DOHH2 (cell line): ENCODE measurements around the gene PRKAR2B.

Source experiments
- H3F3A ChIP-seq: fragments of 200-600 bp; sonication (generic), shearing (Covaris generic); 2 replicates; pipeline ENCODE4 v1.6.0; 2016; ENCODE audit warnings: antibody characterized with exemption, mild to moderate bottlenecking; ENCODE audit not compliant: control insufficient read depth, insufficient read depth
- H3K27ac ChIP-seq: fragments of 200-600 bp; sonication (generic); 2 replicates; pipeline ENCODE4 v1.5.1; 2014; ENCODE audit warnings: low read depth, mild to moderate bottlenecking, low read length, moderate library complexity
- H3K27me3 ChIP-seq: fragments of 200-600 bp; sonication (generic); 2 replicates; pipeline ENCODE4 v1.6.1; 2014; ENCODE audit warnings: mild to moderate bottlenecking, low read length, mixed read lengths; ENCODE audit not compliant: control insufficient read depth
- H3K36me3 ChIP-seq: fragments of 200-600 bp; sonication (generic); 2 replicates; pipeline ENCODE4 v1.6.1; 2014; ENCODE audit warnings: mild to moderate bottlenecking, low read length, moderate library complexity, mixed read lengths; ENCODE audit not compliant: control insufficient read depth
- H3K4me1 ChIP-seq: fragments of 200-600 bp; sonication (generic); 2 replicates; pipeline ENCODE4 v1.6.1; 2014; ENCODE audit warnings: mild to moderate bottlenecking, low read length, mixed read lengths; ENCODE audit not compliant: control insufficient read depth
- H3K4me2 ChIP-seq: fragments of 200-600 bp; sonication (generic); 2 replicates; pipeline ENCODE4 v1.6.0; 2014; ENCODE audit warnings: mild to moderate bottlenecking, low read length, moderate library complexity
- H3K4me3 ChIP-seq: fragments of 200-600 bp; sonication (generic); 2 replicates; pipeline ENCODE4 v1.5.1; 2014; ENCODE audit warnings: mild to moderate bottlenecking, low read length, mixed read lengths
- H3K79me2 ChIP-seq: fragments of 200-600 bp; sonication (generic); 2 replicates; pipeline ENCODE4 v1.6.1; 2014; ENCODE audit warnings: mild to moderate bottlenecking, low read length, mixed read lengths; ENCODE audit not compliant: control insufficient read depth
- H3K9me2 ChIP-seq: fragments of 200-600 bp; sonication (generic); replicated peaks from 2 replicates; pipeline ENCODE4 v1.6.1; 2014; ENCODE audit warnings: mild to moderate bottlenecking, low read length, mixed read lengths; ENCODE audit not compliant: control insufficient read depth
- H3K9me3 ChIP-seq: fragments of 200-600 bp; sonication (generic); 2 replicates; pipeline ENCODE4 v1.6.1; 2014; ENCODE audit warnings: antibody characterized with exemption, low read length, mixed read lengths; ENCODE audit not compliant: control insufficient read depth, insufficient read depth
- H4K20me1 ChIP-seq: fragments of 200-600 bp; sonication (generic); 2 replicates; pipeline ENCODE4 v1.6.0; 2014; ENCODE audit warnings: low read depth, mild to moderate bottlenecking, antibody characterized with exemption, low read length, moderate library complexity; ENCODE audit not compliant: control insufficient read depth, insufficient read depth
- EZH2phosphoT487 ChIP-seq: fragments of 200-600 bp; sonication (generic); IDR thresholded peaks from 2 replicates; pipeline ENCODE4 v1.6.1; 2017; ENCODE audit warnings: borderline replicate concordance, mild to moderate bottlenecking, antibody characterized with exemption, low read length, moderate library complexity, mixed read lengths
- TF ChIP-seq, protein P1 (sequence below): fragments of 200-600 bp; sonication (generic); IDR thresholded peaks from one replicate; pipeline ENCODE4 v1.5.1; 2014; ENCODE audit warnings: antibody characterized with exemption, mild to moderate bottlenecking, low read depth, low read length; ENCODE audit not compliant: poor library complexity, severe bottlenecking

The PRKAR2B gene

DNA sequence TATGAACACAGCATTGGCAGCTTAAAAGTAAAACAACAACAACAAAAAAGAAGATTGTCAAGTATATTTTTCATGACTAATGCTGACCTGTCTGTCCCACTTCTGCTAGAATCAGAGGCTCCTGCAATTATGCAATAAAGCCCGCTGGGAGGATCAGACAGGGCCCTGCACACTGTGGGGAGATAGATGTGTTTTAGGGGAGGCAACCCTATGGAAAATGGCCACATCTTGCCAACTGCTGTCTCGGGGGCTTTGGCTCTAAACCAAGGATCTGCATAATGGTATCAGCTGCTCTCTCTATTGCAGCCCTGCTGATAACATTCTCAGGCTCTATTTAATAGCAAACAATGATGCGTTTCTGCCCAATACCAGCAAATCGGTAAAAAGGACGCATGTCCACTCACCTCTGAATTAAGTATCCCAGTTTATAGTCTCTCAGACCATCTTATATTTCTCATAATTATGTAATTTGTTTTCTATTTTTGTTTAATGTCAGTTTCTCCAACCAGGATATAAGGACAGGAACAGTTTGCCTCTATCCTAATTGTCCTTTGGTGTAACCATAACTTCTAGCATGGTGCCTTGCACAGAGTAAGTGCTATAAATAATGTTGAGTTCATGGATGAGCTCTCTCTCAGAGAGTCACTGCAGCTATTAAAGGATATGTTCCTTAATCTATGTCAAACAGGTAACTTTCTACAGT, 15.3 kb upstream of the PRKAR2B start:
- Histone ChIP-seq H3K79me2 (no peaks in the 10 kb centered on the region), H3K4me3 (no peak overlapping the region), H3K4me2 (no peak overlapping the region), H3K4me1 (peaks cover 27% of the 10 kb centered on the region), H3K9me3 (no peaks in the 10 kb centered on the region), H3K9me2 (no peaks in the 10 kb centered on the region), H3F3A (no peaks in the 10 kb centered on the region), H3K27ac (no peak overlapping the region), H3K36me3 (no peaks in the 10 kb centered on the region), H4K20me1 (no peaks in the 10 kb centered on the region), H3K27me3 (no peaks in the 10 kb centered on the region)
- TF ChIP-seq EZH2phosphoT487, result no peak
- TF ChIP-seq, protein P1, sequence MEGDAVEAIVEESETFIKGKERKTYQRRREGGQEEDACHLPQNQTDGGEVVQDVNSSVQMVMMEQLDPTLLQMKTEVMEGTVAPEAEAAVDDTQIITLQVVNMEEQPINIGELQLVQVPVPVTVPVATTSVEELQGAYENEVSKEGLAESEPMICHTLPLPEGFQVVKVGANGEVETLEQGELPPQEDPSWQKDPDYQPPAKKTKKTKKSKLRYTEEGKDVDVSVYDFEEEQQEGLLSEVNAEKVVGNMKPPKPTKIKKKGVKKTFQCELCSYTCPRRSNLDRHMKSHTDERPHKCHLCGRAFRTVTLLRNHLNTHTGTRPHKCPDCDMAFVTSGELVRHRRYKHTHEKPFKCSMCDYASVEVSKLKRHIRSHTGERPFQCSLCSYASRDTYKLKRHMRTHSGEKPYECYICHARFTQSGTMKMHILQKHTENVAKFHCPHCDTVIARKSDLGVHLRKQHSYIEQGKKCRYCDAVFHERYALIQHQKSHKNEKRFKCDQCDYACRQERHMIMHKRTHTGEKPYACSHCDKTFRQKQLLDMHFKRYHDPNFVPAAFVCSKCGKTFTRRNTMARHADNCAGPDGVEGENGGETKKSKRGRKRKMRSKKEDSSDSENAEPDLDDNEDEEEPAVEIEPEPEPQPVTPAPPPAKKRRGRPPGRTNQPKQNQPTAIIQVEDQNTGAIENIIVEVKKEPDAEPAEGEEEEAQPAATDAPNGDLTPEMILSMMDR, result no peak

DNA sequence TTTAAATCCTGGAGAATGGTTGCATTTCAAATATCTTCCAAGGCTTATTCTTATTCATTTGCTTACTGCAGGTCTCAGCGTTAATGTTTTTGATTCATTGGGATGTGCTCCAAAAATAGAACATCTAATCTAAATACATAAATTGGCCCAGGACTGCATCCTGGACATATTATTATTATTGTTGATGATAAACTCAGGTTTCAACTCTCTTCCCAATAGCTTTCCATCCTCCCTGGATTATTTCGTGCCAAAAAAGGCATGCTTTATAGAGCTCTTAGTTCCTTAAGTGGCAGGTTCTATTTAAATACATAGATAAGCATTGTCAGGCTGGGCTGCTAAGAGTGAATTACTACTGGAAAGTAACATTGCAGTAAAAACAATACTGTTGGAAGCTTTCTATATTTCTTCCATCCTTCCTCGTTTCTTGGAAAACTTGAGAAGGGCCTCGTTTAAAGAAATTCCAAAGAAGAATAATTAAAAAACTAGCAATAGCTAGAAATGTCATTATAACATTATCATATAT, 14.7 kb upstream of the PRKAR2B start:
- Histone ChIP-seq H3K27me3 (no peaks in the 10 kb centered on the region), H3F3A (no peaks in the 10 kb centered on the region), H3K79me2 (no peaks in the 10 kb centered on the region), H3K36me3 (no peaks in the 10 kb centered on the region), H3K4me1 (peaks cover 21% of the 10 kb centered on the region), H3K4me2 (no peak overlapping the region), H3K27ac (no peak overlapping the region), H4K20me1 (no peaks in the 10 kb centered on the region), H3K9me2 (no peaks in the 10 kb centered on the region), H3K4me3 (no peak overlapping the region), H3K9me3 (no peaks in the 10 kb centered on the region)
- TF ChIP-seq, protein P1, result no peak
- TF ChIP-seq EZH2phosphoT487, result no peak

DNA sequence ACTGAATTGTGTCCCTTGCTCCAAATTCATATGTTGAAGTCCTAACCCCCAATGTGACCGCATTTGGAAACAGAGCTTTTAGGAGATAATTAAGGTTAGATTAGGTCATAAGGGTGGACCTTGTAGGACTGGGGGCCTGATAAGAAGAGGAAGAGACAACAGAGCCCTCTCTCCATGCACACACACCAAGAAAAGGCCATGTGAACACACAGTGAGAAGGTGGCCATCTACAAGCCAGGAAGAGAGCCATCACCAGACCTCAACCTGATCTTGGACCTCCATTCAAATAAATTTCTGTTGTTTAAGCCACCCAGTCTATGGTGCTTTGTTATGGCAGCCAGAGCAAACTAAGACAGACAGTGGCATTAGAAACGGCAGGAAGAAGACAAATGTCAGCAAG, 12.5 kb upstream of the PRKAR2B start:
- no peak overlapping the region for H3K27ac ChIP-seq
- TF ChIP-seq, protein P1, result no peak
- TF ChIP-seq EZH2phosphoT487, result no peak
- no peaks in the 10 kb centered on the region for H3K79me2 ChIP-seq
- H3K9me2 ChIP-seq, result no peaks in the 10 kb centered on the region
- H3K36me3 ChIP-seq, result no peaks in the 10 kb centered on the region
- H3K27me3 ChIP-seq, result no peaks in the 10 kb centered on the region
- no peaks in the 10 kb centered on the region for H3F3A ChIP-seq
- no peak overlapping the region for H3K4me3 ChIP-seq
- no peak overlapping the region for H3K4me2 ChIP-seq
- peaks cover 9% of the 10 kb centered on the region for H3K4me1 ChIP-seq
- no peaks in the 10 kb centered on the region for H4K20me1 ChIP-seq
- peaks cover 4% of the 10 kb centered on the region; the same call in 1 of the 2 replicates for H3K9me3 ChIP-seq
